Measurements from ENCODE around the gene ANGPTL8.

Gene ANGPTL8

GRCh38 chr19:11232555-11232954 is 6.9 kb upstream of the ANGPTL8 start:
- DNase-seq (ENCODE audit: insufficient read length, low spot score): no peak
- FAIRE-seq: no peak
- TF ChIP-seq TAF1 (IDR thresholded peaks at IDR 0.05; ENCODE audit: low read depth, low read length) (no peak), SPI1 (IDR thresholded peaks at IDR 0.05; ENCODE audit: low read depth, low read length) (no peak), PAX5 (IDR thresholded peaks at IDR 0.05; ENCODE audit: insufficient read depth, low read length, severe bottlenecking) (no peak), POU2F2 (IDR thresholded peaks at IDR 0.05; ENCODE audit: low read depth, low read length) (no peak), POLR2AphosphoS5 (IDR thresholded peaks at IDR 0.05; ENCODE audit: low read depth, low read length) (no peak), POLR2A (IDR thresholded peaks at IDR 0.05; ENCODE audit: low read depth, low read length) (no peak)

DNA sequence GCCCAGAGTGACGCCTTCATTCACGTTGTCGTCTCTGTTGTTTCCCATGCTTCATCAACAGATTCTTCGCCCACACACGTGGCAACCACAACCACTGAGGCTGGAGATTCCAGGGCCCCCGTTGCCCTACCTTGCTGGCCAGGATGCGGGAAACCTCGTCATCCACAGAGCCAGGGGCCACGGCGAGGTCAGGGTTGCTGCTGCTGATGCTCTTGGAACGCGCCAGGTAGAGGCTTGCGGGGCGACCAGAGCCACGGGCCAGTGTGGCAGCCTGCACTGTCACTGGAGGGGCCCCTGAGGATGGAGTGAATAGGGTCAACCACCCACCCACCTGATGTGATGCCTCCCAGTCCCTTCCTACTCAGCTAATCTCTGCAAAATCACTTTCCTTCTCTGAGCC is 6.3 kb upstream of the ANGPTL8 start:
- DNase-seq (ENCODE audit: insufficient read length, low spot score): no peak
- FAIRE-seq: no peak
- TF ChIP-seq SPI1 (IDR thresholded peaks at IDR 0.05; ENCODE audit: low read depth, low read length): no peak
- TF ChIP-seq PAX5 (IDR thresholded peaks at IDR 0.05; ENCODE audit: insufficient read depth, low read length, severe bottlenecking): no peak
- TF ChIP-seq POLR2A (IDR thresholded peaks at IDR 0.05; ENCODE audit: low read depth, low read length): no peak
- TF ChIP-seq POLR2AphosphoS5 (IDR thresholded peaks at IDR 0.05; ENCODE audit: low read depth, low read length): no peak
- no peak for TF ChIP-seq TAF1 (IDR thresholded peaks at IDR 0.05; ENCODE audit: low read depth, low read length)
- TF ChIP-seq POU2F2 (IDR thresholded peaks at IDR 0.05; ENCODE audit: low read depth, low read length): no peak

DNA sequence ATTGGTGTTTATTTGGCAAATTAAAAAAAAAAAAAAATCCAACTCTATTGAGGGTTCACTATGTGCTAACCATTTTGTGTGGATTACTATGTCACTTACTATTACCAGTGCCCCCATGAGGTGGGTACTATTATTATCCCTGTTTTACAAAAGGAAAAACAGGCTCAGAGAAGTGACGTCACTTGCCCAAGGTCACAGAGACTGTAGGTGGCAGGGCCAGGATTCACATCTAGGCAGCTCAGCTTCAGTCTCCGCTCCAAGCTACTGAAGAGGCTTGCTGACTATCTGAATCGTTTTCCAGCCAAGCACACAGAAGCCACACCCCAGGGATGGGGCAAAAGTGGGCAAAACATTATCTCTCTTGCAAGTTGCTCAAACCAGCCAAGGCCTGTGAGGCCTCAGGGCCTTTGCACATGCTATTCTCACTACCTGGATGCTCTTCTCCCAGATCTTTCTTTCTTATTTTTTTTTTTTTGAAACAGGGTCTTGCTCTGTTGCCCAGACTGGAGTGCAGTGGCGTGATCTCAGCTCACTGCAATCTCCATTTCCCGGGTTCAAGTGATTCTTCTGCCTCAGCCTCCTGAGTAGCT is 4.8 kb upstream of the ANGPTL8 start:
- no peak for TF ChIP-seq POLR2AphosphoS5 (IDR thresholded peaks at IDR 0.05; ENCODE audit: low read depth, low read length)
- no peak for TF ChIP-seq PAX5 (IDR thresholded peaks at IDR 0.05; ENCODE audit: insufficient read depth, low read length, severe bottlenecking)
- no peak for TF ChIP-seq SPI1 (IDR thresholded peaks at IDR 0.05; ENCODE audit: low read depth, low read length)
- TF ChIP-seq POU2F2 (IDR thresholded peaks at IDR 0.05; ENCODE audit: low read depth, low read length): no peak
- no peak for TF ChIP-seq TAF1 (IDR thresholded peaks at IDR 0.05; ENCODE audit: low read depth, low read length)
- TF ChIP-seq POLR2A (IDR thresholded peaks at IDR 0.05; ENCODE audit: low read depth, low read length): no peak
- FAIRE-seq (no peak), DNase-seq (ENCODE audit: insufficient read length, low spot score) (no peak)

DNA sequence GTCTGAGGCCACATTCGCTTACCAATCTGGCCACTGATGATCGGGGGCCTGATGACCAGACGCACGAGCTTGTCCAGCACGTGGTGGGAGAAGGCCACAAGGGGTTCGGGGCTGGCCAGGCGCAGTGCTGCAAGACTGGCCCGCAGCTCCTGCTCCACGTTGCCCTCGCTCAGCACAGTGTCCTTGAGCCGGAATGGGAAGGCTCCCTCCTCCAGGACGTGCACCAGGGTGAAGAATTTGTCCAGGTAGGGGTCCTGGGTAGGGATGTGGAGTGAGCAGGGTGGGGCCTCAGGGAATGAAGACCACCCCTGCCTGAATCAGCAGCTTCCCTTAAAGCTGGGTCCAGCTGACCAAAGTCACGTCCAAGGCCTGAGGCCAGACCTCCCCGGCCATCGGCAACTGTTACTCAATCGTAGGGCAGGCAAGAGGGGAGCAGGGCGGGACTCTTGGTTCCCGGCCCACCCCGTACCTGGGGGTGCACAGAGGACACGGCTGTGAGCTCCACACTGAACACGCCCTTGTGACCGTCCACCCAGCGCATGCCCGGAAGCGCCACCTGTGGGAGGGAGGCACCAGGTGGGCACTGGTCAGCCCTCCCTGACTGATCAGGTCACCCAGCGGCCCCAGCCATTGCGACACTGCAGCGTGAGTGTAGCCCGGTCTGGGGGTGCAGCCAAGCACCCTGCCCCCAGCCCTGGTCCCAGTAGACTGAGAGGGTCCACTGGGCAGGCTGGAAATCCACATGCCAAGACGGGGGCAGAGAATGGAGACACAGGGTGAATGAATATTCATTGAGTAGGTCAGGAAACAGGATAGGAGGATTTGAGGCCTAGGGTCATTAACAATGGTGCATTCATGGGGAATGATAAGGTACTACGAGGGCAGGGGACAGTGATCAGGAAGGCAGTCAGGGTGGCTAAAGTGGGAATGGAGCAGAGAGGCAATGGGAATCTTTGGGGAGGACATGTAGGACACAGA is 2.8 kb upstream of the ANGPTL8 start:
- FAIRE-seq: no peak
- TF ChIP-seq POU2F2 (IDR thresholded peaks at IDR 0.05; ENCODE audit: low read depth, low read length) (no peak), TAF1 (IDR thresholded peaks at IDR 0.05; ENCODE audit: low read depth, low read length) (no peak), POLR2A (IDR thresholded peaks at IDR 0.05; ENCODE audit: low read depth, low read length) (no peak), PAX5 (IDR thresholded peaks at IDR 0.05; ENCODE audit: insufficient read depth, low read length, severe bottlenecking) (no peak), SPI1 (IDR thresholded peaks at IDR 0.05; ENCODE audit: low read depth, low read length) (no peak), POLR2AphosphoS5 (IDR thresholded peaks at IDR 0.05; ENCODE audit: low read depth, low read length) (no peak)
- DNase-seq (ENCODE audit: insufficient read length, low spot score): no peak

DNA sequence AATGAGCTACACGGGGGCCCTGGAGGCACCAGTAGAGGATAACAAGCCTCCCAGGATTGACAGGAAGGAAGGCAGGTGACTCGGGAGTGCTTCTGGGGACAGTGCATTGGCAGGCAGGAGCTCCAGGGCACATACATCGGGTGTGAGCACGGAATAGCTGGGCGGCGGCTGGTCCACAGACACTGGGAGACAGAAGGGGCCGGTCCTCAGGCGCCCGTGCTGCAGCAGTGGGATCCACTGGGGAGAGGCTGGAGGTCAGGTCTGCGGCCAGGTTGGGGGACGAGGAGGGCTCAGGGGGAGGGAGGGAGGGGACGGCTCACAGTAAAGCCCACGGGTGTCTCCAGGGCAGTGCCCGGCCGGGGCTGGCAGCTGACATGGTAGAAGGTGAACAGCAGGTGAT is 2.1 kb upstream of the ANGPTL8 start:
- TF ChIP-seq PAX5 (IDR thresholded peaks at IDR 0.05; ENCODE audit: insufficient read depth, low read length, severe bottlenecking): no peak
- TF ChIP-seq TAF1 (IDR thresholded peaks at IDR 0.05; ENCODE audit: low read depth, low read length): no peak
- no peak for TF ChIP-seq POU2F2 (IDR thresholded peaks at IDR 0.05; ENCODE audit: low read depth, low read length)
- no peak for TF ChIP-seq POLR2A (IDR thresholded peaks at IDR 0.05; ENCODE audit: low read depth, low read length)
- TF ChIP-seq POLR2AphosphoS5 (IDR thresholded peaks at IDR 0.05; ENCODE audit: low read depth, low read length): no peak
- no peak for TF ChIP-seq SPI1 (IDR thresholded peaks at IDR 0.05; ENCODE audit: low read depth, low read length)
- FAIRE-seq (no peak), DNase-seq (ENCODE audit: insufficient read length, low spot score) (no peak)

- no peak for DNase-seq (ENCODE audit: insufficient read length, low spot score)
- FAIRE-seq: no peak
- TF ChIP-seq PAX5 (IDR thresholded peaks at IDR 0.05; ENCODE audit: insufficient read depth, low read length, severe bottlenecking): no peak
- TF ChIP-seq POLR2AphosphoS5 (IDR thresholded peaks at IDR 0.05; ENCODE audit: low read depth, low read length): no peak
- TF ChIP-seq POU2F2 (IDR thresholded peaks at IDR 0.05; ENCODE audit: low read depth, low read length): no peak
- no peak for TF ChIP-seq TAF1 (IDR thresholded peaks at IDR 0.05; ENCODE audit: low read depth, low read length)
- TF ChIP-seq POLR2A (IDR thresholded peaks at IDR 0.05; ENCODE audit: low read depth, low read length): no peak
- no peak for TF ChIP-seq SPI1 (IDR thresholded peaks at IDR 0.05; ENCODE audit: low read depth, low read length)
These were observed 1.4 kb upstream of the ANGPTL8 start for GRCh38 chr19:11238041-11238440.

GRCh38 chr19:11238781-11239376 is 540 bp upstream of the ANGPTL8 start:
- TF ChIP-seq POU2F2 (IDR thresholded peaks at IDR 0.05; ENCODE audit: low read depth, low read length) (no peak), SPI1 (IDR thresholded peaks at IDR 0.05; ENCODE audit: low read depth, low read length) (no peak), TAF1 (IDR thresholded peaks at IDR 0.05; ENCODE audit: low read depth, low read length) (no peak), PAX5 (IDR thresholded peaks at IDR 0.05; ENCODE audit: insufficient read depth, low read length, severe bottlenecking) (no peak), POLR2A (IDR thresholded peaks at IDR 0.05; ENCODE audit: low read depth, low read length) (no peak), POLR2AphosphoS5 (IDR thresholded peaks at IDR 0.05; ENCODE audit: low read depth, low read length) (no peak)
- DNase-seq (ENCODE audit: insufficient read length, low spot score) (no peak), FAIRE-seq (no peak)

DNA sequence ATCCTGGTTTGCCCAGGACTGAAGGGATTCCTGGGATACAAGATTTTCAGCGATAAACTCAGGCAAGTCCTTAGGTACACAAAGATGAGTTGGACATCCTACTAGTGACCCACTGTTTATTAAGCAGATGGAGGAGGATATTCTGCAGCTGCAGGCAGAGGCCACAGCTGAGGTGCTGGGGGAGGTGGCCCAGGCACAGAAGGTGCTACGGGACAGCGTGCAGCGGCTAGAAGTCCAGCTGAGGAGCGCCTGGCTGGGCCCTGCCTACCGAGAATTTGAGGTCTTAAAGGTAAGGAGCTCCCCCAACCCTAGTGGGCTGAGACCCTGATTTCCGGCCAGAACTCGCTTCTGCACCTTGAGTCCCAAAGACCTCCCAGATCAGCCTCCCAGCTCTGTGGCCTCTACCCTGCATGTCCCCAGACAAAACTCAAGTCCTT is 607 bp downstream of the ANGPTL8 start:
- FAIRE-seq: no peak
- no peak for TF ChIP-seq POU2F2 (IDR thresholded peaks at IDR 0.05; ENCODE audit: low read depth, low read length)
- no peak for TF ChIP-seq POLR2AphosphoS5 (IDR thresholded peaks at IDR 0.05; ENCODE audit: low read depth, low read length)
- DNase-seq (ENCODE audit: insufficient read length, low spot score): no peak

- no peak for FAIRE-seq
- TF ChIP-seq POU2F2 (IDR thresholded peaks at IDR 0.05; ENCODE audit: low read depth, low read length) (no peak), PAX5 (IDR thresholded peaks at IDR 0.05; ENCODE audit: insufficient read depth, low read length, severe bottlenecking) (no peak), SPI1 (IDR thresholded peaks at IDR 0.05; ENCODE audit: low read depth, low read length) (no peak), TAF1 (IDR thresholded peaks at IDR 0.05; ENCODE audit: low read depth, low read length) (no peak), POLR2A (IDR thresholded peaks at IDR 0.05; ENCODE audit: low read depth, low read length) (no peak), POLR2AphosphoS5 (IDR thresholded peaks at IDR 0.05; ENCODE audit: low read depth, low read length) (no peak)
- DNase-seq (ENCODE audit: insufficient read length, low spot score): no peak
These were observed 2.6 kb downstream of the ANGPTL8 start for GRCh38 chr19:11242025-11242424.

Data from GM12891 (cell line).